NCI-H1092 treated with DMSO at 0.1 percent for 48 hours (cell line): ENCODE results near the gene TMEM154.
A peak's percentile ranks its signal among the peaks of the same experiment; 100 is the strongest.

ENCODE experiments used
- DNase-seq: peaks from one replicate; lab custom pipeline; 2025; lab: John Stamatoyannopoulos, UW

The TMEM154 gene, protein sequence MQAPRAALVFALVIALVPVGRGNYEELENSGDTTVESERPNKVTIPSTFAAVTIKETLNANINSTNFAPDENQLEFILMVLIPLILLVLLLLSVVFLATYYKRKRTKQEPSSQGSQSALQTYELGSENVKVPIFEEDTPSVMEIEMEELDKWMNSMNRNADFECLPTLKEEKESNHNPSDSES

DNA sequence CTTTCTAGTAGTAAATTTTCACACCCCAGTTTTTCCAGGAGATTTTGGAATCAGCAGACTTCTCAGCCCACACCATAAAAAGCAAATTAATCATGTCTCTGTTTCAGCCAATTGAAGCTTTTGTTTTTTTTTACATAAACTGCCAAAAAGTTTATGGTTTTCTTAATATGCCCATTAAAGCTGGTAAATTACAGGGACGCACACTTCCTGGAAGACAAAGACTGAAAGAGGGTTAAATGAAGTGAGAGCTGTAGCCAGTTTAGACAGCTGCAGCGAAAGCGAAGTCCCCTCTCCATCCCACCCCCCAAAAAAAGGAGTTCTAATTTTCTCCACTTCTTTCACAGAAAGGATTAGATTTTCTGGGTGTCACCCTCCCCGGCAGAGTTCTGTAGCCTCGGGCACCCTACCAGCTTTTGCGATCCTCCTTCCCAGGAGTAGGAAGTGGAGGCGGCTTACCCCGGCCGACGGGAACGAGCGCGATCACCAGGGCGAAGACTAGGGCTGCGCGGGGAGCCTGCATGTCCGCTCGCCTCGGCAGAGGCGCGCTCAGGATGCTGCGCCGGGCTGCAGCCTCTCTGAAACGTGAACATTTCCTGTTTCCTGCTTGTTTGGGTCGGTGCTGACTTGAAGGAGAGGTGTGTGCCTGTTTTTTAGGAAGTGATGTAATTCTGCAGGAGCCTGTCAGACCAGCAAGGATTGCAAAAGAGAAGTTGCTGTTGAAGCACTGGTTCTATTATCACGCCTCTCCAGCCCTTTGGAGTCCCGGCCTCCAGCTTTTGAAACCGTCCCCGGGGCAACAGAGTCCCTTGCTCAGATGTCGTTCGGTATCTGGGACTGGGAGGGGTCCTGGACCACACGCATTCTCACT, at the start of gene TMEM154:
Gene TMEM154, minus strand, starts transcription at position 584 of the 868 bp plus-strand sequence. Its CDS starts 64 bp downstream, at position 520.
- DNase-seq: peak; percentile 53

DNA sequence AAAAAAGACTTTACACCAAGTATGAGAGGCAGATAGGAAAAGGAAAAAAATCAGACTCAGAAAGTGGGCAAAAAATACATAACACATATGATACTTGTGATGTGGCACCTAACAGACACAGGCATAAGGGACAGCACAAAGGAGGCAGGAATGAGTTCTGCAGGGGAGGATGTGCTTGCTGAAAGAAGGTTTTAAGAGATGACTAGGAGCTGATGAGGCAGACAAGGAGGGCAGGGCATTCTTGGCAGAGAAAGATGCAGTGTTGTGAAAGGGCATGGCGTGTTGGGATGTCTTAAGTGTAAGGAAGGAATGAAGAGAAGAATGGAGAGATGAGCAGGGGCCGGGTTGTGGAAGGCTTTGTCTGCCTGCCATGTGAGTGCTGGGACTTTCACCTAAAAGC, 49.7 kb upstream of the TMEM154 start:
- DNase-seq: no peak

DNA sequence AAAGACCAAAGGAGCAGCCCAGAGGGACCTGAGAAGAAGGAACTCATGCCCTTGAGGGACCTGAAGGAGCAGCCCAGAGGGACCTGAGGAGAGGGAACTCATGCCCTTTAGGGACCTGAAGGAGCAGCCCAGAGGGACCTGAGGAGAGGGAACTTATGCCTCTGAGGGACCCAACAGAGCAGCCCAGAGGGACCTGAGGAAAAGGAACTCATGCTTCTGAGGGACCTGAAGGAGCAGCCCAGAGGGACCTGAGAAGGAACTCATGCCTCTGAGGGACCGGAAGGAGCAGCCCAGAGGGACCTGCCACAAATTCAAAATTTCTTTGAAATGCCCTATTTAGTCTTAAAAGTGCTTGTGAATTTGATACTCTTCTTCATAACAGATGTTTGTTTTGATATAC, 48.5 kb upstream of the TMEM154 start:
- DNase-seq: no peak

DNA sequence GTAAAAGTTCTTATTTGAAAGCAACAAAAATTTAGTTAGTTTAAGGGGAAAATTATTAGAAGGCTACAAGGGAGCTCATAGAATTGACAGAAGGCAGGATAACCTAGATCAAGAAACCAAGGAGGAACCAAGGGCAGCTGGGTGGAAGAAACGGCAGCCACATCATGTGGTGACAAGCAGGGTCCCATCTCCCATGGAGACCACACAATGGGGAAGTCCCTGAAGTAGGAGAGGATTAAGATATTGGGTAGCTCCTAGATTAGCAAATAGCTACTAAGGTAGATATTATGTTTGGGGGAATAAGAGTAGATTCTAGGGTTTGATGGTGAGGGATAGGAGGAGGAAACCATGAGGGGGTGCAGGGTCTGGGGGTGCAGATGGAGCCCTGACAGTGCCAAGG, 48.0 kb upstream of the TMEM154 start:
- DNase-seq: no peak

DNA sequence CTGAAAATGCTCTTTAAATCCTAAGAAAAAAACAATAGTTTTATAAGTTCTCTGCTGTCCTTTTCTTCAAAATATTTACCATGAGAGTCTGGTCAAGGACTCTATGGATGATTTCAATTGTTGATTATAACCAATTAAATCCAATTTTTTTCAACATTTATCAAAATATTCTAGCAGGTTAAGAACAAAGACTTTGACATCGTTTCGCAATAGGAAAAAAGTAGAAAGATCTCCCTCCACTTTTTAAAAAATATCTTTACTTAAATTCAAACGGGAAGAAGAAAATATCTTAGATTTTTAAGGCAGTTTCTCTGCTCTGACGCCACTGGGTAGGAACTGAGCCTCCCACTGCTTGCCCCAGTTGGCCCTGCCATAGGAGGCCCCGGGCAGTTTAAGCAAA, 44.7 kb upstream of the TMEM154 start:
- DNase-seq: no peak

DNA sequence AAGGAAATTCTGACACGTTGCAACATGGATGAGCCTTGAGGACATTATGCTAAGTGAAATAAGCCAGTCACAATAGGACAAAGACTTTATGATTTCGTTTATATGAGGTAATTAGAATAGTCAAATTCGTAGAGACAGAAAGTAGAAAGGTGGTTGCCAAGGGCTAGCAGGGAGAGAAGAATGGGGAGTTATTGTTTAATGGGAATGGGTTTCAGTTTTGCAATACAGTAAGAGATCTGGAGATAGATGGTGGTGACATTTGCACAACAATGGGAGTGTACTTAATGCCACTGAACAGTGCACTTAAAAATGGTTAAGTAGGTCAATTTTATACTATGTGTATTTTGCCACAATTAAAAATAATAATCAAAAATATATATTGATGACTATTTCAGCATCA, 43.4 kb upstream of the TMEM154 start:
- DNase-seq: no peak

DNA sequence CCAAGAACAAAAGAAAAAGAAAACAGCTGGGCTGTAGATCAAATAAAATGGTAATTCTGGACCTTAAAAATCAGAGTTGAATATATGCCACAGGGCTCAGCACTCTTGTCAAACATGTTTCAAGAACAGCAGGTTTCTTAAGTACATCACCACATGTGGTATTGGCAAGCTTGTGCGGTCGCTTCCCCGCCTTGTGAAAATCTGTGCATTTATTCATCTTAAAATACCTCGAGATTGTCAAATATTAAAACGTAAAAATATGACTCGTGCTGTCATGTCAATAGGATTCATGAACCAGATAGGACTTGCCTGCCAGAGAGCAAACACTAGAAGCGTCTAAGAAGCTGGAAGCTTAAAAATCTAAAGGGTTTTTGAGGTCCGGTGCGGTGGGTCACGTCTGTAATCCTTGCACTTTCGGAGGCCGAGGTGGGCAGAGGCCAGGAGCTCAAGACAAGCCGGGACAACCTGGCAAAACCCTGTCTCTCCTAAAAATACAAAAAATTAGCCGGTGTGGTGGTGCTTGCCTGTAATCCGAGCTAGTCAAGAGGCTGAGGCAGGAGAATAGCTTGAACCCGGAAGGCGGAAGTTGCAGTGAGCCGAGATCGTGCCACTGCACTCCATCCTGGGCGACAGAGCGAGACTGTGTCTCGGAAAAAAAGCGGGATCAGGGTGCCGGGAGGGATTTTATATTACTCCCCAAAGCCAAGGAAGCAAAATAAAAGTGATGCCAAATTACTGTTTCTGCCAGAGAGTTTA, 40.2 kb upstream of the TMEM154 start:
- DNase-seq: peak; percentile 52

DNA sequence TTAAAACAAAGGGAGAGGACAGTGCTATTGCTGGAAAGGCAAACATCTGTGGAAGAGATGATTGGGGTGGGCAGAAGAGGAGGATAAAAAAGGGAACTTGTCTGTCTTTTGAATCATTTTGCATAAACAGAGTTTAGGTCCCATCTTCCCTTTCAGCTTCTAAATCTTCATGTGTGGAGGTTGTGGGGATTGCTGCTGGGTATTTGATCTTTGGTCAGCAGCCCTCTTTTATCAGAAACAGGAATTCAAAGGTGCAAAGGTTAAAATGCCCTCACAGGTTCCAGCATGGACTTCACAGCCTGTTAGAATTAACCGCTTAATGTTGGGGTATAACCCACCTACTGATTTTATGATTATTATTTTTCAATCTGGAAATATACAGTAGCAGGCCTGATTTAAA, 39.5 kb upstream of the TMEM154 start:
- no peak for DNase-seq

DNA sequence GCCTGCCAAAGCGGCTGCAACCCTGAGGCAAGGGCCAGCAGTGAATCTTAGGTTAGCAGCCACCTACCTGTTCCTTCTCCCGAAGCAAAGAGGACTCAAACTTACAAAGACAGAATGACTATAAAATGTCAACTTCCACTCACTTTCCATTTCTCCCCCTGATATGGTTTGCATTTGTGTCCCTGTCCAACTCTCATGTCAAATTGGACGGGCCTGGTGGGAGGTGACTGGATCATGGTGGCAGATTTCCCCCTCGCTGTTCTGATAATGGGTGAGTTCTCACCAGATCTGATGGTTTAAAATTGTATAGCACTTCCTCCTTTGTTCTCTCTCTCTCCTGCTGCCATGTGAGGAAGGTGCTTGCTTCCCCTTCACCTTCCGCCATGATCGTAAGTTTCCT, 35.3 kb upstream of the TMEM154 start:
- no peak for DNase-seq

DNA sequence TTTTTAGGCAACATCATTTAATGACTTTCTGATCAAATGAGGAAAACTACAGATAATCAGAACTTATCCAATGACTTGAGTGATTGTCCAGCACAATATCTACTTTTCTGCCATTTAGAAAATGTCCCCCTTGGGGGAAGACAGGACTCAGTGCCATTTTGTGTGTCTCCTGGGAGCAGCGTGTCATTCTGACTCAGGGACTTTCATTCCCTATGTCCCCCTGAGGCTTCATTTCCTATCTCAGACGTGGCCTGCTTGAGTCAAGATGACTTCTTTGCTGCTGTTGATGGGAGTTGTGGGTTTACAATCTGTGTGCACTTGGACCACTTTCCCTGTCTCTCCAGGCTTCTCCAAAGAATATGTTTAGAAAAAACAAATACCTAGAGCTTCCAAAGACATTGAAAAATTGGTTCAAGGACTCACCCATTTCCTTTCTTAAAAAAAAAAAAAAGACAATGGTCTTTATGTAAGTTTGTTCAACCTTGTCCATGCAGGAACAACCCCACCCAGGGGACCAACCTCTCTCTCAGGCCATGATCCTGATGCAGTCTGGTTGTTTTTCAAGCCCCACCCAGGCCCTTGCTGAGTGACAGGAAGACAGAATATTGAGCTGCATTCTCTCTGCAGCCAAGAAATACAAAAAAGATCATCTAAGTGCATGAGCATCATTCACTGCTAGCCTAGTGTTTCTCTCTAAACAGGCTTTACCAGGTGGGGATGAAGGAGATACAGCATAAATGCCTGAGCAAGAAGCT, 34.3 kb upstream of the TMEM154 start:
- no peak for DNase-seq

DNA sequence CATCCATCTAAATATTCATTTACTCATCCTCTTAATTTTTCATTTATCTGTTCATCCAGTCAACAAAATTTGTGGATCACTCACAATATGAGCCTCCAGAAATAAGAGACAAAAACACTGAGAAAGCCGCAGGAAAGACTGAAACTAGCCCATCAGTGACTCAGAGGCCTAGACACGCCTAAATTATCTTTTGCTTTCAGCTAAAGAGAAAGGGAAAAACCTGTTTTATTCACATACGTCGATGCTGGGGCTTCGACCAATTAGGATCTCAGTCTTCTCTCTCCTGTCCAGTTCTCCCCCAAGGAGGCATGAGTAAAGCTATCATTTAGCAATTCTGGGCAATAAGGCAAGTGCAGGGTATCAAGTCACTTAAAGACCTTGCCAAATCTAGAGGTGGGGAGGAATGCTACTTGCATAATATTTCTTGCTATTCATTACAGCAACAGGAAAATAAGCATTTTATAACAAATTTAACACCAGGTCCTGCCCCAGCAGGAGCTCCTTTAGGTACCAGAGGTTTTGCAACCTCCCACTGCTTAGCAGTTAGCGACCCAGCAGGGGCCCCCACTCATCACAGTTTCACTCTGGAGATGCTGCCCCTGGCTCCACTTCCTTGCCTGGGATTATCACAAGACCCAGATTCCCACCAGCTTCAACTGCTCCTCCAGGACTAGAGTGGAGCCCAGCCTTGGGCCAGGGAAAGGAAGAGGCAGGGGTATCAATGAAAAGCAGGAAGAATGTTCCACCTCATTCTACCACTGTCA, 30.1 kb upstream of the TMEM154 start:
- no peak for DNase-seq

DNA sequence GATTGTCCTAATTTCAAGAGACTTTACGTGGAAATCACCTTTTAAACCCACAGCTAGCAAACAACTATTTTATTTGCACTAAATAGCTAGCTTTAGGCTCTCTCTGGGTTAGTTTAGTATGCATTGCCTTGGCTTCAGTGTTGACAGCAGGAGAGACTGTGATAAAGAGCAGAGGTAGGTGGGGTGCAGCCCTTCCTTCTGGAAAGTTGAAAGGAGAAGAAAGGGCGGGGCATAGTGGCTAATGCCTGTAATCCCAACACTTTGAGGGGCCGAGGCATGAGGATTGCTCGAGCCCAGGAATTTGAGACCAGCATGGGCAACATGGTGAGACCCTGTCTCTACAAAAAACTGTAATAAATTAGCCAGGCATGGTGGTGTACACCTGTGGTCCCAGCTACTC, 29.0 kb upstream of the TMEM154 start:
- no peak for DNase-seq

DNA sequence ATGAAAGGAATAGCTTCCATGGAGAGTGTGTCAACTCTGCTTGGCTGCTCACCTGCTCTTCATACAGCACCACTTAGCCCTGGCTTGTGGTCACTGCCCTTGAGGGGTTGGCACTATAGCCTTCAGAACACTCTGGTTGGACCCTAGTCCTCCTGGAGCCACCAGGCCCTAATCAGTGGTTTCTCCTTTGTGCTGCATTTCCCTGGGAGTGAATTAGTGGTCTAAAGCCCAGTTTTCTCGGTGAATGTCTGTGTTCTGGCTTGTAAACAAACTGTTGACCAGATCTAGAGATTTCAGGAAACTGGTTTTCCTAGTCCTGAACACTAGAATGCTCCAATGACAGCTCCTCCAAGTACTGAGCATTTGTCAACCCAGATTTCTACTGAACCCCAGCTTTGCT, 28.6 kb upstream of the TMEM154 start:
- DNase-seq: no peak

DNA sequence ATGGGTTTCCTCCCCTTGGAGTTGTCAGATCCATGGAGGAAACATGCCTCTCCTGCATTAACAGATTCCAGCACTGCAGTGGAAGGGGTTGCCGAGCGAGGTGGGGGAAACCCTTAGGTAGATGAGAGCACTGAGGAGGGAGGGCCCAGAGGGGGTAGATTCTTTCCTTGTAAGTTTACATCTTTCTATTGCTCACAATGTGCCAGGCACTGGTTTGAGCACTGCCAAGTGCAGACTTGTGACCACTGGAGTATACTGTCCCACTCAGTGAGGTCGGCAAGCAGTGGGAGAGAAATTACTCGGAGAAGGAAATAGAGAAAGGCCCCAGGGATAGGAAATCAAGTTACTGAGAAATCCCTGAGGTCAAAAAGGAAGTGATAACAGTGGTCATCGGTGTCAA, 27.8 kb upstream of the TMEM154 start:
- no peak for DNase-seq

DNA sequence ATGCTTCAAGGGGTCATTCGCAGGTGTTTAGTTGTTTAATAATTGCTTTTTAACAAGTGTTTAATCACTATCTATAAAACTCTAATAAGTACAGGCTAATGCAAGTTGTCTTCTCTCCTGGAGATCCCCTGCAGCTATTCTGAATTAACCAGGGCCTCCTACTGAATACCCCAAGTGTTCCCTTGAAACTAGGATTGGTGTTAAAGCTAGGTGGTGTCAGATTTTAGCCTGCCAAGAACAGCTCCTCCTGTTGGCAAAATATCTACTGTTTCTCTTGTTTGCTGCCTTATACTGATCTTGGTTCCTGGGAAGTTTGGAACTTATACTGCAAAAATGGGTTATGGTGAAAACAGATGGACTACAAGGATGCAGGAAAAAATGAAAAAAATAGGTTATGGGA, 26.1 kb upstream of the TMEM154 start:
- no peak for DNase-seq

DNA sequence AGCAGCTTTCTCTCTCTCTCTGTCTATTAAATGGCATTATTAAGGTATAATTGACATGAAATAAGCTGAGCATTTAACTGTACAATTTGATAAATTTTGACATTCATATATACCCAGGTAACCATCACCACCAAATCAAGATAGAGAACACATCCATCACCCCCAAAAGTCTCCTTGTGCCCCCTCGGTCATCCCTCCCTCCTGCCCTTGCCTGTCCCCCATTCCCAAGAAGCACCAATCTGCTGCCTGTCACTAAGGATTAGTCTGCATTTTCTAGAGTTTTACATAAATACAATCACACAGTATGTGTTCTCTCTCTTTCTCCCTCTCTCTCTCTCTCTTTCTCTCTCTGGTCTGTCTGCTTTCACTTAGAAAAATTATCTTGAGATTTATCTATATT, 25.0 kb upstream of the TMEM154 start:
- no peak for DNase-seq

DNA sequence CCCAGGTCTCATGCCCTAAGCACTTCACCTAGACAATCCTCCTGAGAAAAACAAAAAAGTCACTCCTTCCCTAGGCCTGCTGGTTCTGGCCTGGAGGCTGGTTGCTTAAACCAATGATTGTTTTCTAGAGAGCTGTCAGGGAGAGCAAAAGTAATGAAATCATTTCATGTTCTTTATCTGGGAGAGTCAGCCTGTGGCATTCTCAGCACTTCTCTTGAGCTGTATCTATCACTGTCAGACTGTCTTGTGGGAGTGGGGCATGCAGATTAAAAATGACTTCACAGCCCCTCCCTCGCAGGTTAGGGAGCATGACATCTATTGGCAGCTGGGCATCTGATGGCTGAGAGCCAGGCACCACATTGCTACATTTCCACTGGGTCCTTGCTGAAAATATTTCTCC, 20.4 kb upstream of the TMEM154 start:
- no peak for DNase-seq

DNA sequence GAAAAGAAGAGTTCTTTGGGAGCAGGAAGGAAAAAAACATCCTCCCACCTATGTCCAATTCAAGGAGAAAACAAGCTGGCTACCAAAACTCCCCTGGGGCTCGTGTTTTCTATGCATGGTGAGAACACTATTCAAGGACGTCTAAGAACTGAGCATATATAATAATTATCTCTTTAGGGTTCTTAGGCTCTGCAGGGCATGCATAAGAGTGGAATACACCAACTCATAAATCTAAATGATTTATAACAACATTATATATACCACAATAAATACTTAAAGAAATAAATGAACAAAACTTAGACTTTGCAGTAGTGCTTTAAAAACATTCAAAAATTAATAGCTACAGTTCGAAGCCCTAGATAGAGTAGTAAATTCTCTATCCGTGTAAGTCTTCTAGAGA, 19.5 kb upstream of the TMEM154 start:
- DNase-seq: no peak

DNA sequence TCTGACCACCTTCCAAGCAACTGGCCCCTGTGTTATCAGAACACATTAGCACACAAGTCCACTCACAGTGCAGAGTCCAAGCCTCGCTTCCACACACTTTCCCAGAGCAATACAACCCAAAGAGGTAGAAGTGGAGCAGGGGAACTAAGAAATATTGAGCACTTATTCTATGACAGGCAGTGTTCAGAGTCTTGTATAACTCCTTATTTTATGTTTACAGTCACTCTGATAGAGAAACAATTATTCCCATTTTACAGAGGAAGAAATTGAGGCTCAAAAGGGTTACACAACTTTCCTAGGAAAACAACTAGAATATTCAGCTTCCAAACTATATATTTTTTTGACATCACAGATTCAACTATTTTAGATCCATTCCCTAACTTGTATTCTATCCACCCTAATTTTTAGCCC, 18.3 kb upstream of the TMEM154 start:
- no peak for DNase-seq

DNA sequence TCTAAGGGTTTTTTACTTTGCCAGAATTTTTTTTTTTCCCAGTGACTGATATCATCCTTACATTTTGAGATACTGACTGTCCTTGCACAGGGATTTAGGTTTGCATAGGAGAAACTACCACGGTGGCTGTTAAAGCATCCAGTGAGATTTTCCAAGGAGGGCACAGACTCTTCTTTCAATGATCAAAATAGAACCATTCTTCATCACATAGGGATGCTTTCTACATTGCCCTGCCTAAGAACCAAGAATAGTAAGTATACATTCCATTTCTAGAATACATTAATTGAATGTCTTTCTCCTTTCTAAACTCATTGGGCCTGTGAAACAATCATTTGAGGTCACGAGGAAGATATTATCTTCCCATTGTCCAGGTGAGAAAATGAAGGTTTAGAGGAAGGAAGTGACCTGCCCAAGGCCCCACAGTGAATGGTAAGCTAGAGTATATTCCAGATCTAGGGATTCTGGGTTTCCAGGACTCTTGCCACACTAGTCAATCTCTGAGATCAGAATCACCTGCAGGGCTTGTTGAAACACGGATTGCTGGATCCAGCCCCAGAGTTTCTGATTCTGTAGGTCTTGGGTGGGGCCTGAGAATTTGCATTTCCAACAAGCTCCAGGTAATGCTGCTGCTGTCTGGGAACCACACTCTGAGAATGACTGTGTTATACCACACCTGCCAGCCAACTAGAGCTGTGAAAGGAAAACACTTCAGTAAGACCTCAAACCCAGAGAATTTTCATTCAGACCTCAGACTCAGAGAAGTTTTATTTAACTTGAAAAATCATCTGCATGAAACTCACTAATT, 17.7 kb upstream of the TMEM154 start:
- no peak for DNase-seq
